ENCODE results near the gene ANKRD27. TPM values are rescaled to one million over a fixed set of nuclear protein-coding genes. Genes with fewer than 3 reads are reported as not detected.

Gene ANKRD27
- polyA plus RNA-seq (19.8 and 24.6 TPM in 2 replicates), polyA minus RNA-seq (52.3 and 55.5 TPM in 2 replicates)

- no peaks in the 10 kb centered on the region for H3K36me3 ChIP-seq (ENCODE audit: insufficient read depth, low read length)
- no peak for TF ChIP-seq REST (IDR thresholded peaks at IDR 0.05; ENCODE audit: borderline replicate concordance)
- TF ChIP-seq CTCF (IDR thresholded peaks at IDR 0.05; ENCODE audit: poor library complexity, severe bottlenecking), result no peak
- TF ChIP-seq EZH2 (IDR thresholded peaks at IDR 0.05; ENCODE audit: borderline replicate concordance, insufficient read depth, low read length, poor library complexity, severe bottlenecking), result no peak
- no peak for TF ChIP-seq SMC3 (conservative IDR thresholded peaks at IDR 0.05; ENCODE audit: poor library complexity)
- TF ChIP-seq RAD21 (conservative IDR thresholded peaks at IDR 0.05), result peak; percentile 7
- peak; percentile 45 for TF ChIP-seq MXI1 (conservative IDR thresholded peaks at IDR 0.05; ENCODE audit: poor library complexity, severe bottlenecking)
- peak; percentile 63 for TF ChIP-seq TAF1 (IDR thresholded peaks at IDR 0.05; ENCODE audit: low read depth)
- peak; percentile 92 for TF ChIP-seq POLR2AphosphoS5 (IDR thresholded peaks at IDR 0.05)
- no peak for TF ChIP-seq EP300 (conservative IDR thresholded peaks at IDR 0.05; ENCODE audit: poor library complexity, severe bottlenecking)
- peak within 1 kb of the TSS; percentile 45 for H3K27ac ChIP-seq (ENCODE audit: low read length)
- no peaks in the 10 kb centered on the region for H3K9me3 ChIP-seq (ENCODE audit: low read length)
- no peaks in the 10 kb centered on the region for H3F3A ChIP-seq (ENCODE audit: insufficient read depth, low read length, poor library complexity, severe bottlenecking)
- peaks cover 27% of the 10 kb centered on the region for H3K27me3 ChIP-seq (ENCODE audit: insufficient read depth, low read depth, low read length)
- H3K79me2 ChIP-seq (replicated peaks; ENCODE audit: insufficient read depth, low read length), result peaks cover 14% of the 10 kb centered on the region
- peak within 1 kb of the TSS; percentile 74 for H3K9ac ChIP-seq (ENCODE audit: low read length)
- H3K4me3 ChIP-seq (ENCODE audit: low read length), result peak within 1 kb of the TSS; percentile 91
- H3K4me2 ChIP-seq (ENCODE audit: low read length), result peak within 1 kb of the TSS; percentile 72
- no peaks in the 10 kb centered on the region for H3K9me2 ChIP-seq (ENCODE audit: insufficient read depth, low read length)
- no peaks in the 10 kb centered on the region for H4K20me1 ChIP-seq (ENCODE audit: insufficient read depth)
- peak within 1 kb of the TSS; percentile 83 for H2AFZ ChIP-seq (ENCODE audit: low read depth, low read length)
Measured at GRCh38 chr19:32674931-32675719, at the start of gene ANKRD27. Gene ANKRD27, minus strand, starts transcription at chr19:32675180. Its CDS starts 16,165 bp downstream, at chr19:32659015.

GRCh38 chr19:32720936-32721250 is 45.9 kb upstream of the ANKRD27 start:
- no peak overlapping the region for H3K4me2 ChIP-seq (ENCODE audit: low read length)
- H3K27ac ChIP-seq (ENCODE audit: low read length), result no peak overlapping the region
- no peaks in the 10 kb centered on the region for H3K9me2 ChIP-seq (ENCODE audit: insufficient read depth, low read length)
- no peak overlapping the region for H3K4me3 ChIP-seq (ENCODE audit: low read length)
- no peak overlapping the region for H3K9ac ChIP-seq (ENCODE audit: low read length)
- no peak overlapping the region for H2AFZ ChIP-seq (ENCODE audit: low read depth, low read length)
- TF ChIP-seq CTCF (IDR thresholded peaks at IDR 0.05; ENCODE audit: poor library complexity, severe bottlenecking) (no peak), POLR2AphosphoS5 (IDR thresholded peaks at IDR 0.05) (no peak), SMC3 (conservative IDR thresholded peaks at IDR 0.05; ENCODE audit: poor library complexity) (no peak), EP300 (conservative IDR thresholded peaks at IDR 0.05; ENCODE audit: poor library complexity, severe bottlenecking) (no peak)
- no peaks in the 10 kb centered on the region for H3F3A ChIP-seq (ENCODE audit: insufficient read depth, low read length, poor library complexity, severe bottlenecking)
- no peaks in the 10 kb centered on the region for H3K79me2 ChIP-seq (replicated peaks; ENCODE audit: insufficient read depth, low read length)
- H4K20me1 ChIP-seq (ENCODE audit: insufficient read depth), result no peaks in the 10 kb centered on the region
- H3K9me3 ChIP-seq (ENCODE audit: low read length), result no peaks in the 10 kb centered on the region
- H3K27me3 ChIP-seq (ENCODE audit: insufficient read depth, low read depth, low read length), result no peaks in the 10 kb centered on the region
- H3K36me3 ChIP-seq (ENCODE audit: insufficient read depth, low read length), result no peaks in the 10 kb centered on the region

All from neural cell (in vitro differentiated cells).